ENCODE measurements around the gene ACACB. TPM values are rescaled to one million over a fixed set of nuclear protein-coding genes. Genes with fewer than 3 reads are reported as not detected.

ACACB gene
- total RNA-seq, 1 donor from 2014 or later = 27.7 TPM

GRCh38 chr12:109234012-109234411 lies 117.6 kb downstream of the ACACB start:
- Histone ChIP-seq H3K9ac (ENCODE audit: low read depth in 1 of 3, low read length in 3 of 3) (no peak overlapping the region), H3K4me3 (ENCODE audit: low read length in 3 of 3) (no peak overlapping the region), H3K9me3 (ENCODE audit: control insufficient read depth in 3 of 3, low read length in 3 of 3) (no peaks in the 10 kb centered on the region), H3K27ac (ENCODE audit: low read depth, low read length) (no peak overlapping the region), H3K36me3 (ENCODE audit: control insufficient read depth in 3 of 3, insufficient read depth in 3 of 3, low read length in 3 of 3) (peaks cover 75 to 87% (median 84%) of the 10 kb centered on the region in 3 donors), H3K4me1 (ENCODE audit: control insufficient read depth in 3 of 3, insufficient read depth in 3 of 3, low read length in 3 of 3) (no peaks in the 10 kb centered on the region), H3K27me3 (ENCODE audit: control insufficient read depth in 3 of 3, insufficient read depth in 3 of 3, low read length in 3 of 3) (no peaks in the 10 kb centered on the region)

- H3K4me1 ChIP-seq (ENCODE audit: control insufficient read depth in 3 of 3, insufficient read depth in 3 of 3, low read length in 3 of 3) = no peaks in the 10 kb centered on the region
- no peak overlapping the region for H3K9ac ChIP-seq (ENCODE audit: low read depth in 1 of 3, low read length in 3 of 3)
- H3K4me3 ChIP-seq (ENCODE audit: low read length in 3 of 3) = no peak overlapping the region
- peaks cover 80 to 87% (median 84%) of the 10 kb centered on the region in 3 donors for H3K36me3 ChIP-seq (ENCODE audit: control insufficient read depth in 3 of 3, insufficient read depth in 3 of 3, low read length in 3 of 3)
- no peaks in the 10 kb centered on the region for H3K27me3 ChIP-seq (ENCODE audit: control insufficient read depth in 3 of 3, insufficient read depth in 3 of 3, low read length in 3 of 3)
- H3K27ac ChIP-seq (ENCODE audit: low read depth, low read length) = no peak overlapping the region
- no peaks in the 10 kb centered on the region for H3K9me3 ChIP-seq (ENCODE audit: control insufficient read depth in 3 of 3, low read length in 3 of 3)
Observed at GRCh38 chr12:109236257-109236656, 119.9 kb downstream of the ACACB start.

GRCh38 chr12:109239179-109239578 lies 122.8 kb downstream of the ACACB start:
- Histone ChIP-seq H3K27me3 (ENCODE audit: control insufficient read depth in 3 of 3, insufficient read depth in 3 of 3, low read length in 3 of 3) (no peaks in the 10 kb centered on the region), H3K4me1 (ENCODE audit: control insufficient read depth in 3 of 3, insufficient read depth in 3 of 3, low read length in 3 of 3) (no peaks in the 10 kb centered on the region), H3K9me3 (ENCODE audit: control insufficient read depth in 3 of 3, low read length in 3 of 3) (no peaks in the 10 kb centered on the region), H3K27ac (ENCODE audit: low read depth, low read length) (no peak overlapping the region), H3K36me3 (ENCODE audit: control insufficient read depth in 3 of 3, insufficient read depth in 3 of 3, low read length in 3 of 3) (peaks cover 72 to 79% (median 74%) of the 10 kb centered on the region in 3 donors), H3K9ac (ENCODE audit: low read depth in 1 of 3, low read length in 3 of 3) (no peak overlapping the region), H3K4me3 (ENCODE audit: low read length in 3 of 3) (no peak overlapping the region)

- Histone ChIP-seq H3K27me3 (ENCODE audit: control insufficient read depth in 3 of 3, insufficient read depth in 3 of 3, low read length in 3 of 3) (no peaks in the 10 kb centered on the region), H3K9ac (ENCODE audit: low read depth in 1 of 3, low read length in 3 of 3) (no peak overlapping the region), H3K4me3 (ENCODE audit: low read length in 3 of 3) (no peak overlapping the region), H3K9me3 (ENCODE audit: control insufficient read depth in 3 of 3, low read length in 3 of 3) (no peaks in the 10 kb centered on the region), H3K36me3 (ENCODE audit: control insufficient read depth in 3 of 3, insufficient read depth in 3 of 3, low read length in 3 of 3) (peaks cover 72 to 79% (median 74%) of the 10 kb centered on the region in 3 donors), H3K4me1 (ENCODE audit: control insufficient read depth in 3 of 3, insufficient read depth in 3 of 3, low read length in 3 of 3) (no peaks in the 10 kb centered on the region), H3K27ac (ENCODE audit: low read depth, low read length) (no peak overlapping the region)
Observed at GRCh38 chr12:109239691-109240090, 123.3 kb downstream of the ACACB start.

- no peak overlapping the region for H3K4me3 ChIP-seq (ENCODE audit: low read length in 3 of 3)
- H3K4me1 ChIP-seq (ENCODE audit: control insufficient read depth in 3 of 3, insufficient read depth in 3 of 3, low read length in 3 of 3) = no peaks in the 10 kb centered on the region
- no peaks in the 10 kb centered on the region for H3K27me3 ChIP-seq (ENCODE audit: control insufficient read depth in 3 of 3, insufficient read depth in 3 of 3, low read length in 3 of 3)
- H3K9ac ChIP-seq (ENCODE audit: low read depth in 1 of 3, low read length in 3 of 3) = no peak overlapping the region
- no peaks in the 10 kb centered on the region for H3K9me3 ChIP-seq (ENCODE audit: control insufficient read depth in 3 of 3, low read length in 3 of 3)
- H3K27ac ChIP-seq (ENCODE audit: low read depth, low read length) = no peak overlapping the region
- H3K36me3 ChIP-seq (ENCODE audit: control insufficient read depth in 3 of 3, insufficient read depth in 3 of 3, low read length in 3 of 3) = peaks cover 69 to 77% (median 72%) of the 10 kb centered on the region in 3 donors
Observed at GRCh38 chr12:109240365-109240764, 124.0 kb downstream of the ACACB start.

GRCh38 chr12:109241936-109242335 lies 125.5 kb downstream of the ACACB start:
- Histone ChIP-seq H3K4me1 (ENCODE audit: control insufficient read depth in 3 of 3, insufficient read depth in 3 of 3, low read length in 3 of 3) (no peaks in the 10 kb centered on the region), H3K27me3 (ENCODE audit: control insufficient read depth in 3 of 3, insufficient read depth in 3 of 3, low read length in 3 of 3) (no peaks in the 10 kb centered on the region), H3K27ac (ENCODE audit: low read depth, low read length) (no peak overlapping the region), H3K9me3 (ENCODE audit: control insufficient read depth in 3 of 3, low read length in 3 of 3) (no peaks in the 10 kb centered on the region), H3K36me3 (ENCODE audit: control insufficient read depth in 3 of 3, insufficient read depth in 3 of 3, low read length in 3 of 3) (peaks cover 69 to 77% (median 70%) of the 10 kb centered on the region in 3 donors), H3K4me3 (ENCODE audit: low read length in 3 of 3) (no peak overlapping the region), H3K9ac (ENCODE audit: low read depth in 1 of 3, low read length in 3 of 3) (no peak overlapping the region)

- no peak overlapping the region for H3K27ac ChIP-seq (ENCODE audit: low read depth, low read length)
- H3K36me3 ChIP-seq (ENCODE audit: control insufficient read depth in 3 of 3, insufficient read depth in 3 of 3, low read length in 3 of 3) = peaks cover 64 to 82% (median 75%) of the 10 kb centered on the region in 3 donors
Observed at GRCh38 chr12:109244073-109244472, 127.7 kb downstream of the ACACB start.

GRCh38 chr12:109246221-109246620 lies 129.8 kb downstream of the ACACB start:
- H3K4me1 ChIP-seq (ENCODE audit: control insufficient read depth in 3 of 3, insufficient read depth in 3 of 3, low read length in 3 of 3) = no peaks in the 10 kb centered on the region
- H3K27me3 ChIP-seq (ENCODE audit: control insufficient read depth in 3 of 3, insufficient read depth in 3 of 3, low read length in 3 of 3) = no peaks in the 10 kb centered on the region
- no peak overlapping the region for H3K4me3 ChIP-seq (ENCODE audit: low read length in 3 of 3)
- no peaks in the 10 kb centered on the region for H3K9me3 ChIP-seq (ENCODE audit: control insufficient read depth in 3 of 3, low read length in 3 of 3)
- peak overlapping the region in 1 of 3 donors; percentile 7 for H3K9ac ChIP-seq (ENCODE audit: low read depth in 1 of 3, low read length in 3 of 3)
- peaks cover 56 to 72% (median 67%) of the 10 kb centered on the region in 3 donors for H3K36me3 ChIP-seq (ENCODE audit: control insufficient read depth in 3 of 3, insufficient read depth in 3 of 3, low read length in 3 of 3)
- no peak overlapping the region for H3K27ac ChIP-seq (ENCODE audit: low read depth, low read length)

More at GRCh38 chr12:109244073-109244472, 127.7 kb downstream of the ACACB start:
- H3K9me3 ChIP-seq (ENCODE audit: control insufficient read depth in 3 of 3, low read length in 3 of 3) = no peaks in the 10 kb centered on the region
- no peaks in the 10 kb centered on the region for H3K27me3 ChIP-seq (ENCODE audit: control insufficient read depth in 3 of 3, insufficient read depth in 3 of 3, low read length in 3 of 3)
- no peaks in the 10 kb centered on the region for H3K4me1 ChIP-seq (ENCODE audit: control insufficient read depth in 3 of 3, insufficient read depth in 3 of 3, low read length in 3 of 3)
- H3K9ac ChIP-seq (ENCODE audit: low read depth in 1 of 3, low read length in 3 of 3) = no peak overlapping the region
- no peak overlapping the region for H3K4me3 ChIP-seq (ENCODE audit: low read length in 3 of 3)

GRCh38 chr12:109247831-109248654 lies 131.7 kb downstream of the ACACB start:
- H3K27me3 ChIP-seq (ENCODE audit: control insufficient read depth in 3 of 3, insufficient read depth in 3 of 3, low read length in 3 of 3) = no peaks in the 10 kb centered on the region
- no peak overlapping the region for H3K27ac ChIP-seq (ENCODE audit: low read depth, low read length)
- no peaks in the 10 kb centered on the region for H3K9me3 ChIP-seq (ENCODE audit: control insufficient read depth in 3 of 3, low read length in 3 of 3)
- H3K4me3 ChIP-seq (ENCODE audit: low read length in 3 of 3) = no peak overlapping the region
- no peaks in the 10 kb centered on the region for H3K4me1 ChIP-seq (ENCODE audit: control insufficient read depth in 3 of 3, insufficient read depth in 3 of 3, low read length in 3 of 3)
- peaks cover 51 to 69% (median 68%) of the 10 kb centered on the region in 3 donors for H3K36me3 ChIP-seq (ENCODE audit: control insufficient read depth in 3 of 3, insufficient read depth in 3 of 3, low read length in 3 of 3)
- H3K9ac ChIP-seq (ENCODE audit: low read depth in 1 of 3, low read length in 3 of 3) = no peak overlapping the region

- no peak overlapping the region for H3K9ac ChIP-seq (ENCODE audit: low read depth in 1 of 3, low read length in 3 of 3)
- H3K36me3 ChIP-seq (ENCODE audit: control insufficient read depth in 3 of 3, insufficient read depth in 3 of 3, low read length in 3 of 3) = peaks cover 59 to 80% (median 80%) of the 10 kb centered on the region in 3 donors
- no peaks in the 10 kb centered on the region for H3K27me3 ChIP-seq (ENCODE audit: control insufficient read depth in 3 of 3, insufficient read depth in 3 of 3, low read length in 3 of 3)
- no peak overlapping the region for H3K4me3 ChIP-seq (ENCODE audit: low read length in 3 of 3)
- peaks cover 0 to 7% (median 3%) of the 10 kb centered on the region in 3 donors for H3K9me3 ChIP-seq (ENCODE audit: control insufficient read depth in 3 of 3, low read length in 3 of 3)
- no peak overlapping the region for H3K27ac ChIP-seq (ENCODE audit: low read depth, low read length)
- peaks cover 0 to 7% (median 6%) of the 10 kb centered on the region in 3 donors for H3K4me1 ChIP-seq (ENCODE audit: control insufficient read depth in 3 of 3, insufficient read depth in 3 of 3, low read length in 3 of 3)
Observed at GRCh38 chr12:109250523-109250922, 134.1 kb downstream of the ACACB start.
